ENCODE measurements around the gene TMEM151A. TPM values are rescaled to one million over a fixed set of nuclear protein-coding genes. Genes with fewer than 3 reads are reported as not detected.
A peak's percentile ranks its signal among the peaks of the same experiment; 100 is the strongest.

TMEM151A gene
- total and polyA plus RNA-seq, 7 donors = 0.27 to 0.36 (median 0.36) TPM; not detected in 4

- H3K27ac ChIP-seq = no peak overlapping the region
- no peak overlapping the region for H3K4me3 ChIP-seq
- DNase-seq = no peak
- intact Hi-C loops (cut with DNase I) = no loop called here
- peaks cover 11 to 66% (median 35%) of the 10 kb centered on the region in 4 donors for H3K36me3 ChIP-seq
- TF ChIP-seq EP300 (IDR thresholded peaks at IDR 0.05) (no peak), POLR2AphosphoS5 (IDR thresholded peaks at IDR 0.05) (no peak), POLR2A (IDR thresholded peaks at IDR 0.05) (no peak), CTCF (IDR thresholded peaks at IDR 0.05) (no peak)
- 96 to 99% methylated on average over 4 of the region's 4 CpGs for WGBS, 2 donors
- H3K9me3 ChIP-seq = no peaks in the 10 kb centered on the region
- H3K4me1 ChIP-seq = peaks cover 0 to 27% (median 21%) of the 10 kb centered on the region in 4 donors
- H3K27me3 ChIP-seq = no peaks in the 10 kb centered on the region
These were observed 28.5 kb upstream of the TMEM151A start for GRCh38 chr11:66263231-66263630.

- Histone ChIP-seq H3K36me3 (peaks cover 11 to 66% (median 35%) of the 10 kb centered on the region in 4 donors), H3K27me3 (no peaks in the 10 kb centered on the region), H3K4me3 (no peak overlapping the region), H3K27ac (no peak overlapping the region), H3K9me3 (no peaks in the 10 kb centered on the region), H3K4me1 (peaks cover 0 to 21% (median 16%) of the 10 kb centered on the region in 4 donors)
- intact Hi-C loops (cut with DNase I) = no loop called here
- 95 to 96% methylated on average over 10 of the region's 10 CpGs for WGBS, 2 donors
- DNase-seq = no peak
- TF ChIP-seq POLR2AphosphoS5 (IDR thresholded peaks at IDR 0.05) (no peak), EP300 (IDR thresholded peaks at IDR 0.05) (no peak), CTCF (IDR thresholded peaks at IDR 0.05) (no peak), POLR2A (IDR thresholded peaks at IDR 0.05) (no peak)
These were observed 27.9 kb upstream of the TMEM151A start for GRCh38 chr11:66263785-66264184.

DNA sequence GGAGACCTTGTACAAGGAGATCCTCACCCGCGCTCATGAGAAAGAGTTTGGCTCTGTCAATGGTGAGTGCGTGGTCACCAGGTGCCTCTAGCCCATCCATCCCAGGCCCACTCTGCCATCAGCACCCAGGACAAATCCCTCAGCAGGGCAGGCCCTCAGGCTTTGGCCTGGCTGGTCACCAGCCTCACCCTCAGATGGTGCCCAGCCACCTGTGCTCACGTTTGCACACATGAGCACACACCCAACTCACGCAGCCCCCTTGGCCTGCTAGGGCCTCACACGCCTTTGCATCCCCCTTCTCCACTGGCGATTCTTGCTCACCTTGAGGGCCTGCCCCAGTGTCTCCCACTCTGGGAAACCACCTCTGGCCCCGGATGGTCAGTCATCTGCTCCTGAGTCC lies 27.3 kb upstream of the TMEM151A start:
- 88 to 92% methylated on average over 8 of the region's 8 CpGs for WGBS, 2 donors

GRCh38 chr11:66264914-66265313 lies 26.8 kb upstream of the TMEM151A start:
- 60 to 79% methylated on average over 12 of the region's 12 CpGs for WGBS, 2 donors
- H3K9me3 ChIP-seq = no peaks in the 10 kb centered on the region
- H3K36me3 ChIP-seq = peaks cover 11 to 59% (median 32%) of the 10 kb centered on the region in 4 donors
- H3K27me3 ChIP-seq = no peaks in the 10 kb centered on the region
- no peak for DNase-seq
- peaks cover 0 to 26% (median 21%) of the 10 kb centered on the region in 4 donors for H3K4me1 ChIP-seq
- TF ChIP-seq EP300 (IDR thresholded peaks at IDR 0.05) (no peak), POLR2AphosphoS5 (IDR thresholded peaks at IDR 0.05) (no peak), POLR2A (IDR thresholded peaks at IDR 0.05) (no peak), CTCF (IDR thresholded peaks at IDR 0.05) (no peak)
- peak overlapping the region in 2 of 4 donors; percentile 96 to 97 for H3K27ac ChIP-seq
- intact Hi-C loops (cut with DNase I) = no loop called here
- H3K4me3 ChIP-seq = no peak overlapping the region

More for the DNA sequence above, 27.3 kb upstream of the TMEM151A start:
- no peak overlapping the region for H3K27ac ChIP-seq
- no peaks in the 10 kb centered on the region for H3K27me3 ChIP-seq
- TF ChIP-seq EP300 (IDR thresholded peaks at IDR 0.05) (no peak), POLR2A (IDR thresholded peaks at IDR 0.05) (no peak), POLR2AphosphoS5 (IDR thresholded peaks at IDR 0.05) (no peak), CTCF (IDR thresholded peaks at IDR 0.05) (no peak)
- intact Hi-C loops (cut with DNase I) = no loop called here
- peaks cover 11 to 64% (median 33%) of the 10 kb centered on the region in 4 donors for H3K36me3 ChIP-seq
- H3K4me1 ChIP-seq = peaks cover 0 to 21% (median 16%) of the 10 kb centered on the region in 4 donors
- no peak overlapping the region for H3K4me3 ChIP-seq
- no peaks in the 10 kb centered on the region for H3K9me3 ChIP-seq
- DNase-seq = no peak
